Measurements from ENCODE around the gene IL10RB.

IL10RB gene

DNA sequence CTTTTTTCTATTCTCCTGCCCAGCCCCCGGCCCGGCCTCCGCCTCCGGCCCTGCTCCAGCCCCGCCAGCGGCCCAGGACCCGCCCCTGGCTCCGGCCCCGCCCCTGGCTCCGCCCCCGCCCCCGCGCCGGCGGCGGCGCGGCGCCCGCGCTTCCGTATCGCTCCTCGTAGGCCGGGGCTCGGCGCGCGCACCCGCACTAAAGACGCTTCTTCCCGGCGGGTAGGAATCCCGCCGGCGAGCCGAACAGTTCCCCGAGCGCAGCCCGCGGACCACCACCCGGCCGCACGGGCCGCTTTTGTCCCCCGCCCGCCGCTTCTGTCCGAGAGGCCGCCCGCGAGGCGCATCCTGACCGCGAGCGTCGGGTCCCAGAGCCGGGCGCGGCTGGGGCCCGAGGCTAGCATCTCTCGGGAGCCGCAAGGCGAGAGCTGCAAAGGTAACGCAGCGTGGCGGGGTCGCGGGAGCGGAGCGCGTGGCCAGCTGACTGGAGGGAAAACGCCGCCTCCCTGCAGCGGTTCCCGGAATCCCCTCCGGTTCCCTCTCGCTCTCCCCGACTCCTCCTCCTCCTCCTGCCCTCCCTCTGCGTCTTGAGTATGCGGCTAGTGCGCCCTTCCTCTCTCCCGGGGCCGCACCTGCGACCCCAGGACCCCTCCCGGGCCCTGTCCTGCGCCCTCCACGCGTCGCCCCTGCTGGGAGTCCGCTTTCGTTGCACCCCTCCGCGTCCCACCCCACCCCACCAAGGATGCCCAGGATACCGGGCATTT lies 36.2 kb upstream of the IL10RB start, which contains the start of gene IFNAR2:
Gene IFNAR2, plus strand, starts transcription at position 155 of the 761 bp plus-strand sequence. CDS start 11,985 bp downstream, outside the sequence.
- no peak for DNase-seq (ENCODE audit: extremely low read depth, low read depth)
- peak within 1 kb of the TSS; percentile 69 for H3K4me3 ChIP-seq (replicated peaks; ENCODE audit: low read depth, low read length)
- TF ChIP-seq, protein P1, sequence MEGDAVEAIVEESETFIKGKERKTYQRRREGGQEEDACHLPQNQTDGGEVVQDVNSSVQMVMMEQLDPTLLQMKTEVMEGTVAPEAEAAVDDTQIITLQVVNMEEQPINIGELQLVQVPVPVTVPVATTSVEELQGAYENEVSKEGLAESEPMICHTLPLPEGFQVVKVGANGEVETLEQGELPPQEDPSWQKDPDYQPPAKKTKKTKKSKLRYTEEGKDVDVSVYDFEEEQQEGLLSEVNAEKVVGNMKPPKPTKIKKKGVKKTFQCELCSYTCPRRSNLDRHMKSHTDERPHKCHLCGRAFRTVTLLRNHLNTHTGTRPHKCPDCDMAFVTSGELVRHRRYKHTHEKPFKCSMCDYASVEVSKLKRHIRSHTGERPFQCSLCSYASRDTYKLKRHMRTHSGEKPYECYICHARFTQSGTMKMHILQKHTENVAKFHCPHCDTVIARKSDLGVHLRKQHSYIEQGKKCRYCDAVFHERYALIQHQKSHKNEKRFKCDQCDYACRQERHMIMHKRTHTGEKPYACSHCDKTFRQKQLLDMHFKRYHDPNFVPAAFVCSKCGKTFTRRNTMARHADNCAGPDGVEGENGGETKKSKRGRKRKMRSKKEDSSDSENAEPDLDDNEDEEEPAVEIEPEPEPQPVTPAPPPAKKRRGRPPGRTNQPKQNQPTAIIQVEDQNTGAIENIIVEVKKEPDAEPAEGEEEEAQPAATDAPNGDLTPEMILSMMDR (IDR thresholded peaks at IDR 0.05; ENCODE audit: low read depth, low read length, missing control alignments) = no peak

DNA sequence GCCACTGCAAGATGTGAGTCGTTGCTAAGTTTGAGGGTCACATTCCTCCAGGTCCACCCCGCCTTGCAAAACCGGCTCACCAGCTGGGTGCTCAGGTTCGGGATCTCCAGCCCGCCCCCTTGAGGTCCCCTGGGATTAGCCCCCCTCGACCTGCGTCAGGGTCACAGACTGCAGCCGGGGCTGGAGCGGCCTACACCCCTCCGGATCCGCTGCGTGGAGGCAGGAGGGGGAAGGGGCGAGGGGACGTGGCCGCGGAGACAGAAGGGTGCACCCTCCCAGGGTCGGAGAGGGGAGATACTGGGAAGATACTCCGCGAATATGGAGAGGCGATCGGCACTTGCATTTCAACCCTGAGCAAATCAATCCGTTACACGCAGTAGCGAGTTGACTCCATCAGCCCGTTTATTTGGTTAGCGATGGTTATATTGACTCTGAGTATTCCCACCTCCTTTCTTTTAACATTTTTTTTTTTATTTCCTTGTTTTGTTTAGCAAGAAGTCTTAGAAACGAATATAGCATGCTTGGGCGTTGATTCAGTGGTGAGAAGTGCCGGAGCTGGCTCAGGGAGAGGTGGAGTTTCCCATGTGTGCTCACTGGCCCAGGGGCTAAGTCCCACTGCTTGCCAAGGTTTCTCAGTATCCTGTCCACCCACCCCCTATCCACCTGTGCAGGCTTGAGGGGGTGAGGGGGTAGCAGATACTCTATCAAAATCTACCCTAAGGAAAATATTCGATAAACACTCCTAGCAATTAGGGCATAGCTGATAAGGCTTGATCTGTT lies 35.4 kb upstream of the IL10RB start:
- H3K4me3 ChIP-seq (replicated peaks; ENCODE audit: low read depth, low read length) = peak overlapping the region; percentile 69
- TF ChIP-seq, protein P1 (IDR thresholded peaks at IDR 0.05; ENCODE audit: low read depth, low read length, missing control alignments) = peak; percentile 17
- no peak for DNase-seq (ENCODE audit: extremely low read depth, low read depth)

DNA sequence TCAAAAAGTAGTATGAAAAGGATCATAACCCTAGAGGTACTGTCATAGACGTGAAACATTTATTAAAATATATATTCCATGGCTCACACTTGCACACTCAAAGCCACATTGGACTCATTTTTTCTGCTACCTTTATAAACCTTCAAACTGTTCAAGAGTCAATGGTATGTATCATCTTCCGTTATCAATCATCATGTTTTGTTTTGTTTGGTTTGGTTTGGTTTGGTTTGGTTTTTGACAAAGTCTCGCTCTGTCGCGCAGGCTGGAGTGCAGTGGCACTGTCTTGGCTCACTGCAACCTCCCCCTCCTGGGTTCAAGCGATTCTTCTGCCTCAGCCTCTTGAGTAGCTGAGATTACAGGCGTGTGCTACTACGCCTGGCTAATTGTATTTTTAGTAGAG lies 34.6 kb upstream of the IL10RB start:
- H3K4me3 ChIP-seq (replicated peaks; ENCODE audit: low read depth, low read length) = no peak overlapping the region; the same call in 1 of the 2 replicates
- TF ChIP-seq, protein P1 (IDR thresholded peaks at IDR 0.05; ENCODE audit: low read depth, low read length, missing control alignments) = no peak
- no peak for DNase-seq (ENCODE audit: extremely low read depth, low read depth)

DNA sequence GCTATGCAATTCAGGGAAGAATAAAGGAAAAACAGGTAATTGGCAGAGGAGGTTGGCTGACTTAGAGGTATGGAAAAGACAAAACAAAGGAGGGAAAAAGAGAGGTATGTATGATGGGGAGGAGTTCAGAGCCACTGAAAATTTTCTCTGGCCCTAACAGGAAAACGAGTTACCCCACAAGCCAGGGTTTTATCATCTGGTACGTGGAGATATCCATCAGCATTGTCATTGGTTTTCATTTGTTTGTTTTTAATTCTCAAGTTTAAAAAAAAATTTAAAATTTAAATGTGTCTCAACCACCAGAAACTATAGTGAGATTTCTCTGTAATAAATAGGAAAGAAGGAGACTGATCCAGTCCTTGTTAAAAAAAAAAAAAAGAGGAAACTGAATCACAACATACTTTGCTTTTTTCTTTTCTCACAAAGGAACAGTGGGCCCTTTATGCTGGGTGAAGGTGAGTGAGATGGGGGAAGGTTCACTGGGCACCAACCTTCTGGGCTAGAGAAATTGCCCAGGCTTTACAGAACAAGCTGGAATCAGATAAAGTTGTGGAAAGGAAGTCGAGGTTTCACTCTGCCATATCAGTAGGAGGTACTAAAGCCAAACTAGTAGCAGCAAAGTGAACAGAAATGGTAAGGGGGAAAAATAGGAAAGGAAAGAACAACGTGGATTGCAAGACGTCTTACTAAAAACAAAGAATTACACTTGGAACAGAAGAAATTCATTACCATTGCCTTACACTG lies 33.7 kb upstream of the IL10RB start:
- H3K4me3 ChIP-seq (replicated peaks; ENCODE audit: low read depth, low read length) = no peak overlapping the region
- no peak for DNase-seq (ENCODE audit: extremely low read depth, low read depth)

DNA sequence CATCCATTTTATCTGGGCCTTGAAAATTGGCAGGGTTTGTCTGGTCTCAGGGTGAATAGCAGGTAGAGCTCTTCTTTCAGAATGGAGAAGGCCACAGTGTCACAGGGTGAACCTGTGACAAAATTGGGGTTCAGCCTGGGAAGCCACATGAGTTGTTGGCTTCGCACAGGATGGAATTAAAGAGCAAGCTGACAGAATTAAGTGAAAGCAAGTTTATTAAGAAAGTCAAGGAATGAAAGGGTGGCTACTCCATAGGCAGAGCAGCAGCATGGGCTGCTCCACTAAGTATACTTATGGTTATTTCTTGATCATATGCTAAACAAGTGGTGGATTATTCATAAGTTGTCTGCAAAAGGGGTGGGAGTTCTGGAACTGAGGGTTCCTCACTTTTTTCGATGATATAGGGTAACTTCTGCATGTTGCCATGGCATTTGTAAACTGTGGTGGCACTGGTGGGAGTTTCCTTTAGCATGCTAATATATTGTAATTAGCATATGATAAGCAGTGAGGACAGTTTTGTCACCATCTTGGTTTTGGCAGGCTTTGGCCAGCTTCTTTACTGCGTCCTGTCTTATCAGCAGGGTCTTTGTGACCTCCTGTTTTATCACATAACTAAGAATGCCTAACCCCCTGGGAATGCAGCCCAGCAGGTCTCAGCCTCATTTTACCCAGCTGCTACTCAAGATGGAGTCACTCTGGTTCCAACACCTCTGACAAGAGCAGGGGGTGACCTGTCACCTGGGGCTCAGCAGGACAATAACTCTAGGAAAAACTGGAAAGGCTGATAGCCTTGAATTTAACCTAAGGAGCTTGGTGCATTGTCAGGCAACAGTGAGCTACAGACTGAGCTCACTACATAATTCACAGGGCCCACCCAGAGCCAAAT lies 31.3 kb upstream of the IL10RB start:
- no peak for DNase-seq (ENCODE audit: extremely low read depth, low read depth)
- H3K4me3 ChIP-seq (replicated peaks; ENCODE audit: low read depth, low read length) = no peak overlapping the region
- TF ChIP-seq, protein P1 (IDR thresholded peaks at IDR 0.05; ENCODE audit: low read depth, low read length, missing control alignments) = no peak

More for the DNA sequence above, 33.7 kb upstream of the IL10RB start:
- TF ChIP-seq, protein P1 (IDR thresholded peaks at IDR 0.05; ENCODE audit: low read depth, low read length, missing control alignments) = no peak
